Parathyroid adenoma (tissue), 2 donors: ENCODE measurements around the gene GALNT9.

ENCODE experiments used
- H2AFZ ChIP-seq: fragments of 300-600 bp; sonication (generic); one replicate; pipeline ENCODE4 v1.7.0; 2017; ENCODE audit warnings: antibody characterized with exemption, mild to moderate bottlenecking
- H3K27ac ChIP-seq: fragments of 300-600 bp; sonication (generic); one replicate; pipeline ENCODE4 v1.7.0; 2017
- H3K27me3 ChIP-seq: fragments of 300-600 bp; sonication (generic); one replicate; pipeline ENCODE4 v1.7.0; 2017; ENCODE audit warnings: low read length; ENCODE audit not compliant: control insufficient read depth, insufficient read depth
- H3K36me3 ChIP-seq: fragments of 300-600 bp; sonication (generic); one replicate; pipeline ENCODE4 v1.7.0; 2017; ENCODE audit warnings: low read length; ENCODE audit not compliant: control insufficient read depth, insufficient read depth
- H3K4me1 ChIP-seq: fragments of 300-600 bp; sonication (generic); one replicate; pipeline ENCODE4 v1.7.0; 2017; ENCODE audit warnings: control low read depth
- H3K4me2 ChIP-seq: fragments of 300-600 bp; sonication (generic); one replicate; pipeline ENCODE4 v1.7.0; 2017; ENCODE audit warnings: low read length
- H3K4me3 ChIP-seq: fragments of 300-600 bp; sonication (generic); one replicate; pipeline ENCODE4 v1.7.0; 2017; ENCODE audit warnings: low read depth, low read length
- H3K79me2 ChIP-seq: fragments of 300-600 bp; sonication (generic); one replicate; pipeline ENCODE4 v1.7.0; 2017; ENCODE audit warnings: control low read depth
- H3K9ac ChIP-seq: fragments of 300-600 bp; sonication (generic); one replicate; pipeline ENCODE4 v1.7.0; 2017; ENCODE audit warnings: mild to moderate bottlenecking
- H3K9me3 ChIP-seq: fragments of 300-600 bp; sonication (generic); one replicate; pipeline ENCODE4 v1.7.0; 2017; ENCODE audit warnings: low read length; ENCODE audit not compliant: control insufficient read depth
- CTCF ChIP-seq: fragments of 300-600 bp; sonication (generic); IDR thresholded peaks from one replicate; pipeline ENCODE4 v1.7.0; 2017; ENCODE audit warnings: antibody characterized with exemption, mild to moderate bottlenecking
- donor health status: primary hyperparathyroidism.

Gene GALNT9

GRCh38 chr12:132275631-132276030 is 53.8 kb downstream of the GALNT9 start:
- H3K4me1 ChIP-seq = peaks cover 15% of the 10 kb centered on the region
- H2AFZ ChIP-seq = no peak overlapping the region
- H3K4me2 ChIP-seq = no peak overlapping the region
- H3K27ac ChIP-seq = no peak overlapping the region
- H3K4me3 ChIP-seq = no peak overlapping the region
- no peak overlapping the region for H3K9ac ChIP-seq
- H3K9me3 ChIP-seq = no peaks in the 10 kb centered on the region
- H3K79me2 ChIP-seq = no peaks in the 10 kb centered on the region
- H3K27me3 ChIP-seq = peaks cover 3% of the 10 kb centered on the region
- no peak for TF ChIP-seq CTCF
- no peaks in the 10 kb centered on the region for H3K36me3 ChIP-seq

GRCh38 chr12:132275110-132275531 is 54.3 kb downstream of the GALNT9 start:
- H3K27me3 ChIP-seq = peaks cover 3% of the 10 kb centered on the region
- no peak overlapping the region for H3K4me3 ChIP-seq

GRCh38 chr12:132273992-132274334 is 55.4 kb downstream of the GALNT9 start:
- TF ChIP-seq CTCF = no peak
- peaks cover 3% of the 10 kb centered on the region for H3K27me3 ChIP-seq
- no peaks in the 10 kb centered on the region for H3K36me3 ChIP-seq

More at GRCh38 chr12:132275110-132275531, 54.3 kb downstream of the GALNT9 start:
- Histone ChIP-seq H3K9ac (no peak overlapping the region), H3K4me1 (peaks cover 13% of the 10 kb centered on the region), H3K79me2 (no peaks in the 10 kb centered on the region), H3K36me3 (no peaks in the 10 kb centered on the region), H3K9me3 (no peaks in the 10 kb centered on the region), H3K4me2 (no peak overlapping the region), H2AFZ (no peak overlapping the region), H3K27ac (no peak overlapping the region)
- TF ChIP-seq CTCF = no peak

GRCh38 chr12:132272711-132273110 is 56.7 kb downstream of the GALNT9 start:
- H2AFZ ChIP-seq = no peak overlapping the region
- no peaks in the 10 kb centered on the region for H3K9me3 ChIP-seq
- H3K9ac ChIP-seq = no peak overlapping the region
- no peak overlapping the region for H3K27ac ChIP-seq
- no peak overlapping the region for H3K4me2 ChIP-seq
- H3K4me1 ChIP-seq = peaks cover 10% of the 10 kb centered on the region
- H3K4me3 ChIP-seq = no peak overlapping the region
- no peak for TF ChIP-seq CTCF
- H3K36me3 ChIP-seq = no peaks in the 10 kb centered on the region
- H3K27me3 ChIP-seq = peaks cover 3% of the 10 kb centered on the region
- no peaks in the 10 kb centered on the region for H3K79me2 ChIP-seq

More at GRCh38 chr12:132273992-132274334, 55.4 kb downstream of the GALNT9 start:
- H3K27ac ChIP-seq = no peak overlapping the region
- no peak overlapping the region for H3K4me2 ChIP-seq
- H2AFZ ChIP-seq = no peak overlapping the region
- no peak overlapping the region for H3K9ac ChIP-seq
- H3K4me1 ChIP-seq = peaks cover 10% of the 10 kb centered on the region
- no peaks in the 10 kb centered on the region for H3K79me2 ChIP-seq
- no peaks in the 10 kb centered on the region for H3K9me3 ChIP-seq
- H3K4me3 ChIP-seq = no peak overlapping the region

GRCh38 chr12:132271755-132272092 is 57.7 kb downstream of the GALNT9 start:
- H3K4me1 ChIP-seq = peaks cover 7% of the 10 kb centered on the region
- no peaks in the 10 kb centered on the region for H3K79me2 ChIP-seq
- H3K4me2 ChIP-seq = no peak overlapping the region
- TF ChIP-seq CTCF = no peak
- H3K9ac ChIP-seq = no peak overlapping the region
- H3K36me3 ChIP-seq = no peaks in the 10 kb centered on the region
- H3K27me3 ChIP-seq = peaks cover 3% of the 10 kb centered on the region
- no peaks in the 10 kb centered on the region for H3K9me3 ChIP-seq
- H2AFZ ChIP-seq = no peak overlapping the region
- H3K27ac ChIP-seq = no peak overlapping the region
- no peak overlapping the region for H3K4me3 ChIP-seq
